ENCODE measurements around the gene PGAP2.

PGAP2 gene

GRCh38 chr11:3840004-3840869 is 31.9 kb downstream of the PGAP2 start:
- no peaks in the 10 kb centered on the region for H3K36me3 ChIP-seq (ENCODE audit: control insufficient read depth in 1 of 2, insufficient read depth in 2 of 2, low read length in 2 of 2)
- H3K4me3 ChIP-seq (ENCODE audit: low read depth in 1 of 2, low read length in 2 of 2), result peak overlapping the region; percentile 78 to 79
- H3K27me3 ChIP-seq (ENCODE audit: control insufficient read depth in 1 of 2, insufficient read depth in 2 of 2, low read length in 2 of 2), result no peaks in the 10 kb centered on the region
- H3K9ac ChIP-seq (ENCODE audit: low read depth in 1 of 2, low read length in 2 of 2), result peak overlapping the region; percentile 74 to 90
- peaks cover 37 to 40% of the 10 kb centered on the region in 2 donors for H3K4me1 ChIP-seq (ENCODE audit: control insufficient read depth in 1 of 2, insufficient read depth in 2 of 2, low read length in 2 of 2)
- peak overlapping the region; percentile 79 for H3K27ac ChIP-seq (ENCODE audit: low read depth, low read length)
- no peaks in the 10 kb centered on the region for H3K9me3 ChIP-seq (ENCODE audit: control insufficient read depth in 1 of 2, low read length in 2 of 2)

- Histone ChIP-seq H3K36me3 (ENCODE audit: control insufficient read depth in 1 of 2, insufficient read depth in 2 of 2, low read length in 2 of 2) (no peaks in the 10 kb centered on the region), H3K27ac (ENCODE audit: low read depth, low read length) (peak within 1 kb of the TSS; percentile 93), H3K4me3 (ENCODE audit: low read depth in 1 of 2, low read length in 2 of 2) (peak within 1 kb of the TSS; percentile 78 to 79), H3K9me3 (ENCODE audit: control insufficient read depth in 1 of 2, low read length in 2 of 2) (no peaks in the 10 kb centered on the region), H3K9ac (ENCODE audit: low read depth in 1 of 2, low read length in 2 of 2) (peak within 1 kb of the TSS; percentile 74 to 90), H3K4me1 (ENCODE audit: control insufficient read depth in 1 of 2, insufficient read depth in 2 of 2, low read length in 2 of 2) (peaks cover 31 to 34% of the 10 kb centered on the region in 2 donors), H3K27me3 (ENCODE audit: control insufficient read depth in 1 of 2, insufficient read depth in 2 of 2, low read length in 2 of 2) (no peaks in the 10 kb centered on the region)
Measured at GRCh38 chr11:3840870-3841425, 32.6 kb downstream of the PGAP2 start, which contains the start of gene RHOG. Gene RHOG, minus strand, starts transcription at chr11:3840959. Its CDS starts 12,821 bp downstream, at chr11:3828138.

- Histone ChIP-seq H3K4me1 (ENCODE audit: control insufficient read depth in 1 of 2, insufficient read depth in 2 of 2, low read length in 2 of 2) (peaks cover 31 to 34% of the 10 kb centered on the region in 2 donors), H3K4me3 (ENCODE audit: low read depth in 1 of 2, low read length in 2 of 2) (peak overlapping the region; percentile 63 to 69), H3K27ac (ENCODE audit: low read depth, low read length) (peak overlapping the region; percentile 93), H3K9ac (ENCODE audit: low read depth in 1 of 2, low read length in 2 of 2) (peak overlapping the region; percentile 70 to 74), H3K36me3 (ENCODE audit: control insufficient read depth in 1 of 2, insufficient read depth in 2 of 2, low read length in 2 of 2) (no peaks in the 10 kb centered on the region), H3K27me3 (ENCODE audit: control insufficient read depth in 1 of 2, insufficient read depth in 2 of 2, low read length in 2 of 2) (no peaks in the 10 kb centered on the region), H3K9me3 (ENCODE audit: control insufficient read depth in 1 of 2, low read length in 2 of 2) (no peaks in the 10 kb centered on the region)
Measured at GRCh38 chr11:3841426-3842350, 33.3 kb downstream of the PGAP2 start.

GRCh38 chr11:3843326-3843725 is 35.0 kb downstream of the PGAP2 start:
- Histone ChIP-seq H3K4me3 (ENCODE audit: low read depth in 1 of 2, low read length in 2 of 2) (no peak overlapping the region), H3K27ac (ENCODE audit: low read depth, low read length) (no peak overlapping the region), H3K27me3 (ENCODE audit: control insufficient read depth in 1 of 2, insufficient read depth in 2 of 2, low read length in 2 of 2) (no peaks in the 10 kb centered on the region), H3K36me3 (ENCODE audit: control insufficient read depth in 1 of 2, insufficient read depth in 2 of 2, low read length in 2 of 2) (no peaks in the 10 kb centered on the region), H3K9me3 (ENCODE audit: control insufficient read depth in 1 of 2, low read length in 2 of 2) (no peaks in the 10 kb centered on the region), H3K9ac (ENCODE audit: low read depth in 1 of 2, low read length in 2 of 2) (no peak overlapping the region), H3K4me1 (ENCODE audit: control insufficient read depth in 1 of 2, insufficient read depth in 2 of 2, low read length in 2 of 2) (peaks cover 17 to 18% of the 10 kb centered on the region in 2 donors)

GRCh38 chr11:3845246-3845645 is 36.9 kb downstream of the PGAP2 start:
- no peaks in the 10 kb centered on the region for H3K36me3 ChIP-seq (ENCODE audit: control insufficient read depth in 1 of 2, insufficient read depth in 2 of 2, low read length in 2 of 2)
- H3K27me3 ChIP-seq (ENCODE audit: control insufficient read depth in 1 of 2, insufficient read depth in 2 of 2, low read length in 2 of 2), result no peaks in the 10 kb centered on the region
- peaks cover 0 to under 1% of the 10 kb centered on the region in 2 donors for H3K4me1 ChIP-seq (ENCODE audit: control insufficient read depth in 1 of 2, insufficient read depth in 2 of 2, low read length in 2 of 2)
- H3K9ac ChIP-seq (ENCODE audit: low read depth in 1 of 2, low read length in 2 of 2), result no peak overlapping the region
- no peak overlapping the region for H3K27ac ChIP-seq (ENCODE audit: low read depth, low read length)
- no peak overlapping the region for H3K4me3 ChIP-seq (ENCODE audit: low read depth in 1 of 2, low read length in 2 of 2)
- no peaks in the 10 kb centered on the region for H3K9me3 ChIP-seq (ENCODE audit: control insufficient read depth in 1 of 2, low read length in 2 of 2)

GRCh38 chr11:3845670-3846069 is 37.3 kb downstream of the PGAP2 start:
- Histone ChIP-seq H3K9ac (ENCODE audit: low read depth in 1 of 2, low read length in 2 of 2) (no peak overlapping the region), H3K27ac (ENCODE audit: low read depth, low read length) (no peak overlapping the region), H3K27me3 (ENCODE audit: control insufficient read depth in 1 of 2, insufficient read depth in 2 of 2, low read length in 2 of 2) (no peaks in the 10 kb centered on the region), H3K36me3 (ENCODE audit: control insufficient read depth in 1 of 2, insufficient read depth in 2 of 2, low read length in 2 of 2) (no peaks in the 10 kb centered on the region), H3K4me3 (ENCODE audit: low read depth in 1 of 2, low read length in 2 of 2) (no peak overlapping the region), H3K9me3 (ENCODE audit: control insufficient read depth in 1 of 2, low read length in 2 of 2) (no peaks in the 10 kb centered on the region), H3K4me1 (ENCODE audit: control insufficient read depth in 1 of 2, insufficient read depth in 2 of 2, low read length in 2 of 2) (no peaks in the 10 kb centered on the region)

GRCh38 chr11:3849297-3849874 is 41.0 kb downstream of the PGAP2 start:
- Histone ChIP-seq H3K9me3 (ENCODE audit: control insufficient read depth in 1 of 2, low read length in 2 of 2) (no peaks in the 10 kb centered on the region), H3K4me3 (ENCODE audit: low read depth in 1 of 2, low read length in 2 of 2) (no peak overlapping the region), H3K9ac (ENCODE audit: low read depth in 1 of 2, low read length in 2 of 2) (no peak overlapping the region), H3K27ac (ENCODE audit: low read depth, low read length) (no peak overlapping the region), H3K27me3 (ENCODE audit: control insufficient read depth in 1 of 2, insufficient read depth in 2 of 2, low read length in 2 of 2) (no peaks in the 10 kb centered on the region), H3K36me3 (ENCODE audit: control insufficient read depth in 1 of 2, insufficient read depth in 2 of 2, low read length in 2 of 2) (no peaks in the 10 kb centered on the region), H3K4me1 (ENCODE audit: control insufficient read depth in 1 of 2, insufficient read depth in 2 of 2, low read length in 2 of 2) (peaks cover 4 to 8% of the 10 kb centered on the region in 2 donors)

GRCh38 chr11:3853545-3853842 is 45.1 kb downstream of the PGAP2 start:
- Histone ChIP-seq H3K36me3 (ENCODE audit: control insufficient read depth in 1 of 2, insufficient read depth in 2 of 2, low read length in 2 of 2) (no peaks in the 10 kb centered on the region), H3K4me1 (ENCODE audit: control insufficient read depth in 1 of 2, insufficient read depth in 2 of 2, low read length in 2 of 2) (peaks cover 30 to 35% of the 10 kb centered on the region in 2 donors), H3K27me3 (ENCODE audit: control insufficient read depth in 1 of 2, insufficient read depth in 2 of 2, low read length in 2 of 2) (no peaks in the 10 kb centered on the region), H3K27ac (ENCODE audit: low read depth, low read length) (no peak overlapping the region), H3K9me3 (ENCODE audit: control insufficient read depth in 1 of 2, low read length in 2 of 2) (no peaks in the 10 kb centered on the region), H3K9ac (ENCODE audit: low read depth in 1 of 2, low read length in 2 of 2) (peak overlapping the region in 1 of 2 donors; percentile 93), H3K4me3 (ENCODE audit: low read depth in 1 of 2, low read length in 2 of 2) (no peak overlapping the region)

GRCh38 chr11:3853899-3854659 is 45.7 kb downstream of the PGAP2 start:
- H3K4me1 ChIP-seq (ENCODE audit: control insufficient read depth in 1 of 2, insufficient read depth in 2 of 2, low read length in 2 of 2), result peaks cover 35 to 40% of the 10 kb centered on the region in 2 donors

More at GRCh38 chr11:3853899-3854659, 45.7 kb downstream of the PGAP2 start:
- Histone ChIP-seq H3K27me3 (ENCODE audit: control insufficient read depth in 1 of 2, insufficient read depth in 2 of 2, low read length in 2 of 2) (no peaks in the 10 kb centered on the region), H3K36me3 (ENCODE audit: control insufficient read depth in 1 of 2, insufficient read depth in 2 of 2, low read length in 2 of 2) (no peaks in the 10 kb centered on the region), H3K27ac (ENCODE audit: low read depth, low read length) (peak overlapping the region; percentile 28), H3K9me3 (ENCODE audit: control insufficient read depth in 1 of 2, low read length in 2 of 2) (no peaks in the 10 kb centered on the region), H3K4me3 (ENCODE audit: low read depth in 1 of 2, low read length in 2 of 2) (peak overlapping the region; percentile 55 to 79), H3K9ac (ENCODE audit: low read depth in 1 of 2, low read length in 2 of 2) (peak overlapping the region; percentile 69 to 93)

All from duodenal mucosa (tissue), 2 donors.